ENCODE data around the gene DCTN5. TPM values are rescaled to one million over a fixed set of nuclear protein-coding genes. Genes with fewer than 3 reads are reported as not detected.
A peak's percentile ranks its signal among the peaks of the same experiment; 100 is the strongest.

The DCTN5 gene
- total and polyA plus RNA-seq, 2 of the 13 experiments (the other 11 are each of a cell fraction or from before 2014, with no cell fraction given) = 105 to 207 TPM

- TF ChIP-seq TMF1 (CRISPR knock-in tag; IDR thresholded peaks at IDR 0.05; ENCODE audit: low read depth) (peak; percentile 96), NR3C1 (CRISPR knock-in tag; IDR thresholded peaks at IDR 0.05) (0 out of 2 replicates have a peak, but pooled peaks have one; percentile 59), POLR2AphosphoS2 (IDR thresholded peaks at IDR 0.05; ENCODE audit: low read depth, low read length) (0 out of 2 replicates have a peak, but pooled peaks have one; percentile 39), GZF1 (CRISPR knock-in tag; IDR thresholded peaks at IDR 0.05) (0 out of 2 replicates have a peak, but pooled peaks have one; percentile 88), PHF5A (CRISPR knock-in tag; IDR thresholded peaks at IDR 0.05; ENCODE audit: low read depth, unreplicated experiment) (peak; percentile 93), ZNF496 (CRISPR knock-in tag; IDR thresholded peaks at IDR 0.05; ENCODE audit: insufficient replicate concordance) (no peak), DR1 (CRISPR knock-in tag; IDR thresholded peaks at IDR 0.05) (peak; percentile 96), ZNF749 (CRISPR knock-in tag; IDR thresholded peaks at IDR 0.05; ENCODE audit: borderline replicate concordance) (peak; percentile 87; the same call in 1 of the 2 replicates), NKX3-1 (CRISPR knock-in tag; IDR thresholded peaks at IDR 0.05) (peak; percentile 98; the same call in 1 of the 2 replicates), XBP1 (CRISPR knock-in tag; IDR thresholded peaks at IDR 0.05) (no peak; the same call in 1 of the 2 replicates), MBNL3 (CRISPR knock-in tag; conservative IDR thresholded peaks at IDR 0.05) (no peak), ZNF274 (CRISPR knock-in tag; IDR thresholded peaks at IDR 0.05) (peak; percentile 90), ZNF33A (CRISPR knock-in tag; IDR thresholded peaks at IDR 0.05; ENCODE audit: borderline replicate concordance) (0 out of 2 replicates have a peak, but pooled peaks have one; percentile 61), ZBTB2 (CRISPR knock-in tag; IDR thresholded peaks at IDR 0.05; ENCODE audit: low read depth) (peak; percentile 70), HNRNPH1 (optimal IDR thresholded peaks at IDR 0.05; ENCODE audit: low read depth, low read length) (no peak), NFATC3 (CRISPR knock-in tag; IDR thresholded peaks at IDR 0.05) (no peak), ZNF777 (CRISPR knock-in tag; IDR thresholded peaks at IDR 0.05) (no peak; the same call in none of the 2 replicates), NFAT5 (CRISPR knock-in tag; IDR thresholded peaks at IDR 0.05) (peak; percentile 84; the same call in 1 of the 2 replicates), ZBTB3 (CRISPR knock-in tag; IDR thresholded peaks at IDR 0.05; ENCODE audit: borderline replicate concordance, low read depth) (no peak; the same call in 1 of the 2 replicates), ZNF839 (CRISPR knock-in tag; IDR thresholded peaks at IDR 0.05; ENCODE audit: borderline replicate concordance) (peak; percentile 89; the same call in 1 of the 2 replicates), IKZF4 (CRISPR knock-in tag; IDR thresholded peaks at IDR 0.05; ENCODE audit: borderline replicate concordance, low read depth, not compliant biosample characterization) (peak; percentile 88), ZNF3 (CRISPR knock-in tag; IDR thresholded peaks at IDR 0.05) (no peak), GATAD1 (CRISPR knock-in tag; IDR thresholded peaks at IDR 0.05) (peak; percentile 99), CENPT (CRISPR knock-in tag; IDR thresholded peaks at IDR 0.05; ENCODE audit: low read depth) (peak; percentile 83; the same call in 1 of the 2 replicates)
Observed at GRCh38 chr16:23595951-23596720, 45.1 kb upstream of the DCTN5 start, which contains the start of gene NDUFAB1 (continued).
